Activated T-helper 1 cell treated with anti-CD3 and anti-CD28 coated beads, Interleukin-12 subunit alpha, Interleukin-12 subunit beta, Interleukin-2, Interleukin-4 antibody, amounts not matched to agents 30 ng/mL and 10 ng/mL and 1 ng/mL, durations not matched to agents 14 hours and 24 hours and 36 hours (primary cell): ENCODE results near the gene KLF16. TPM values are rescaled to one million over a fixed set of nuclear protein-coding genes. Genes with fewer than 3 reads are reported as not detected.

Experiments
- DNase-seq: peaks from one replicate; pipeline ENCODE4 v3.0.0; 2021; ENCODE audit warnings: low spot score
- H3K27ac Mint-ChIP-seq: one replicate; pipeline ENCODE4 v1.8.0; 2021; ENCODE audit warnings: mild to moderate bottlenecking, mixed read lengths
- H3K27me3 Mint-ChIP-seq: one replicate; pipeline ENCODE4 v1.8.0; 2022; ENCODE audit warnings: mild to moderate bottlenecking, moderate library complexity, mixed read lengths; ENCODE audit not compliant: insufficient read depth
- H3K36me3 Mint-ChIP-seq: one replicate; pipeline ENCODE4 v1.8.0; 2021; ENCODE audit warnings: low read depth, mixed read lengths
- H3K4me1 Mint-ChIP-seq: one replicate; pipeline ENCODE4 v1.8.0; 2021; ENCODE audit warnings: low read depth, mixed read lengths
- H3K4me3 Mint-ChIP-seq: one replicate; pipeline ENCODE4 v1.8.0; 2021; ENCODE audit warnings: mild to moderate bottlenecking, moderate library complexity, mixed read lengths
- H3K9me3 Mint-ChIP-seq: one replicate; pipeline ENCODE4 v1.8.0; 2021; ENCODE audit warnings: mixed read lengths
- intact Hi-C: fragments of 100-400 bp; cut with micrococcal nuclease; formaldehyde crosslinking; loops from one replicate; pipeline ENCODE4 v1.15.1; 2024
- total RNA-seq: library from RNA; stranded (reverse); gene quantifications from 2 replicates; pipeline ENCODE4 v1.2.3, GENCODE V29; 2022

The KLF16 gene
- 34.5 and 39.1 TPM in 2 replicates for total RNA-seq

DNA sequence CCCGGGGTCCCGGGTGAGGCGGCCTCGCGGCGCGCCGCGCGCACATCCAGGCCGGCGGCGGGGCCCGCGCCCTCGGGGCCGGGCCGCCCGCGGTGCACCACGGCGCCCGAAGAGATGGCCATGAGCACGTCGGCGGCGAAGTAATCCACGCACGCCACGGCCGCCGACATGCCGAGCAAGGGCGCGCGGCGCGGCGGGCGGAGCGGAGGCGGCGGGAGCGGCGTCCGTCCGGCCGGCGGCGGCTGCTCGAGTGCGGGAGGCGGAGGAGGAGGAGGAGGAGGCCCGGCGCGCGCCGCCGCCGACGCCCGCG is at the start of gene KLF16:
Gene KLF16, minus strand, starts transcription at position 252 of the 310 bp plus-strand sequence. Its CDS starts 82 bp downstream, at position 170.
- peaks cover 2% of the 10 kb centered on the region for H3K27me3 Mint-ChIP-seq
- peak within 1 kb of the TSS; percentile 95 for H3K27ac Mint-ChIP-seq
- intact Hi-C loops = loop anchor here (1.0 to 5.0 kb wide), 5 partner anchors 8 to 614 kb away; partner anchors contain the start of genes AP3D1, DAZAP1, PCSK4 and REEP6
- no peaks in the 10 kb centered on the region for H3K9me3 Mint-ChIP-seq
- peaks cover 2% of the 10 kb centered on the region for H3K36me3 Mint-ChIP-seq
- H3K4me1 Mint-ChIP-seq = peaks cover 22% of the 10 kb centered on the region
- no peak for DNase-seq
- H3K4me3 Mint-ChIP-seq = peak within 1 kb of the TSS; percentile 95

DNA sequence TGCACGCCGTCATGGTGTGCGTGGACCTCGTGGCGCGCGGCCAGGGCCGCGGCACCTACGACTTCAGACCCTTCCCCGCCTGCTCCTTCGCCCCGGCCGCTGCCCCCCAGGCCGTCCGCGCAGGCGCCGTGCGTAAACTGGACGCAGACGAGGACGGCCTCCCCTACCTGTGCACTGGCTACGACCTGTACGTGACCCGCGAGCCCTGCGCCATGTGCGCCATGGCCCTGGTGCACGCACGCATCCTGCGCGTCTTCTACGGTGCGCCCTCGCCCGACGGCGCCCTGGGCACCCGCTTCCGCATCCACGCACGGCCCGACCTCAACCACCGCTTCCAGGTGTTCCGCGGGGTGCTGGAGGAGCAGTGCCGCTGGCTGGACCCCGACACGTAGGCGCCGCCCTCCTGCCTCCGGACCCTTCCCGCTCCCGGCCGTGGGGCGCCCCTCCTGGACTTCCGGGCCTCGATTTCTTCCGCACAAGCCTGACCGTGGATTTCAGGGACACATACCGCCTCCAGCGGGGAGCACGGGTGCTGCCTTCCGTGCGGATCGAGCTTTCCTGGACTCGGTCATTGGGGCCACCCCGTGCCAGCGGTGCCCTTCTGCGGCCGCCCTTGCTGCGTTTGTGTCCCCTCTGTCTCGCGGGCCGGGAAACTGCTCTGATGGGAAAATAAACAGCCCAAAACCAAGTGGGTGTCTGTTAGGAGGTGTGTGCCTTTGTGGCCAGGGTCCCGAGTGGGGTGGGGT is 49.6 kb upstream of the KLF16 start:
- H3K27me3 Mint-ChIP-seq = no peaks in the 10 kb centered on the region
- H3K4me1 Mint-ChIP-seq = peaks cover 5% of the 10 kb centered on the region
- H3K27ac Mint-ChIP-seq = no peak overlapping the region
- intact Hi-C loops = no loop called here
- no peak overlapping the region for H3K4me3 Mint-ChIP-seq
- no peak for DNase-seq
- H3K36me3 Mint-ChIP-seq = peaks cover 3% of the 10 kb centered on the region
- H3K9me3 Mint-ChIP-seq = no peaks in the 10 kb centered on the region

DNA sequence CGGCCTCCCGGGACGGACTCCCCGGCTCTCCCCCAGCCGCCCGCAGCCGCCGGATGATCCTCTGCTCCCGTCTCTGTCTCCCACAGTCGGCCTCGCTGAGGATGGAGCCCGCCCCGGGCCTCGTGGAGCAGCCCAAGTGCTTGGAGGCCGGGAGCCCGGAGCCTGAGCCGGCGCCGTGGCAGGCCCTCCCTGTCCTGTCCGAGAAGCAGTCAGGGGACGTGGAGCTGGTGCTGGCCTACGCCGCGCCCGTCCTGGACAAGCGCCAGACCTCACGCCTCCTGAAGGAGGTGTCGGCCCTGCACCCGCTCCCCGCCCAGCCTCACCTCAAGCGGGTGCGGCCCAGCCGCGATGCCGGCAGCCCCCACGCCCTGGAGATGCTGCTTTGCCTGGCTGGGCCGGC is 48.6 kb upstream of the KLF16 start:
- H3K27ac Mint-ChIP-seq = no peak overlapping the region
- H3K9me3 Mint-ChIP-seq = no peaks in the 10 kb centered on the region
- no peak overlapping the region for H3K4me3 Mint-ChIP-seq
- DNase-seq = no peak
- H3K27me3 Mint-ChIP-seq = no peaks in the 10 kb centered on the region
- H3K36me3 Mint-ChIP-seq = peaks cover 3% of the 10 kb centered on the region
- intact Hi-C loops = no loop called here
- H3K4me1 Mint-ChIP-seq = peaks cover 5% of the 10 kb centered on the region

DNA sequence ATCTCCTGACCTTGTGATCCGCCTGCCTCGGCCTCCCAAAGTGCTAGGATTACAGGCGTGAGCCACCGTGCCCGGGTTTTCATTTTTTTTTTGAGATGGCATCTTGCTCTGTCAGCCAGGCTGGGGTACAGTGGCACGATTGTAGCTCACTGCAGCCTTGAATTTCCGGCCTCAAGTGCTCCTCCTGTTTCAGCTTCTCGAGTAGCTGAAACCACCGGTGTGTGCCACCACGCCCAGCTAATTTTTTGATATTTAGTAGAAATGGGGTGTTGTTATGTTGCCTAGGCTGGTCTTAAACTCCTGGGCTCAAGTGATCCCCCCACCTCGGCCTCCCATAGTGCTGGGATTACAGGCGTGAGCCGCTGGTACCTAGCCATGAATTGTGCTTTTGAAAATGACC is 47.7 kb upstream of the KLF16 start:
- intact Hi-C loops = no loop called here
- Mint-ChIP-seq H3K36me3 (peaks cover 3% of the 10 kb centered on the region), H3K27me3 (no peaks in the 10 kb centered on the region), H3K27ac (no peak overlapping the region), H3K4me1 (peaks cover 6% of the 10 kb centered on the region), H3K4me3 (no peak overlapping the region), H3K9me3 (no peaks in the 10 kb centered on the region)
- no peak for DNase-seq

DNA sequence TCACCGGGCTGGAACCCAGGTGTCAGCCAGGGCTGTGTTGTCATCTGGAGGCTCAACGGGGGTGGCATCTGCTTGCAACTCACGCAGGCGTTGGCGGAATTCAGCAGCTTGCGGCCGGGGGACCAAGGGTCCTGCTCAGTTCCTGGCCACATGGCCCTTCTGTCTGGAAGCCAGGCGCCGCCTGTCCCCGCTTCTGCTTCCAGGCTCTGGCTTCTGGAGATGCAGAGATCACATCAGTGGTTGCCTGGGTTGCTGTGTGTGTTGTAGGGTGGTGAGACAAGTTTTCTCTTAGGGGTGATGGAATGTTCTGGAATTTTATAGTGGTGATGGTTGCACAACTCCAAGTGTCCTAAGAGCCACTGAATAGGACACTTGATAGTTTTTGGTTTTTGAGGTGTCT is 46.8 kb upstream of the KLF16 start:
- H3K27me3 Mint-ChIP-seq = no peaks in the 10 kb centered on the region
- peaks cover 3% of the 10 kb centered on the region for H3K36me3 Mint-ChIP-seq
- no peak for DNase-seq
- intact Hi-C loops = no loop called here
- H3K9me3 Mint-ChIP-seq = no peaks in the 10 kb centered on the region
- H3K27ac Mint-ChIP-seq = peak overlapping the region; percentile 53
- H3K4me3 Mint-ChIP-seq = no peak overlapping the region
- H3K4me1 Mint-ChIP-seq = peaks cover 11% of the 10 kb centered on the region

DNA sequence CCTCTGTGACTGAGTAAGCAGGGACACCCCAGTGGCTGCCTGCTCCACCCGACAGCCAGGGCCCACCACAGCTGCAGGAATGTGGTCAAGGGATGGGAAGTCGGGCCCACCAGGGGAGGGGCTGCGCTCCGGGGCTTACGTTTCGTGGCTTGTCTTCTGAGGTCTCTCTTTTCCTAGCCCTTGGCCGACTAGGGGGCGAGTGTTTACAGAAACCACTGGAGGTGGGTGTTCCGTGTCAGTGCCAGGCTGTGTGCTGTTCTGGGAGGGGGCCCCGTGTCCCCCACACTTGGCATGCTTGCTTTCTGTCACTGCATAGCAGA is 46.3 kb upstream of the KLF16 start:
- Mint-ChIP-seq H3K36me3 (peaks cover 3% of the 10 kb centered on the region), H3K27me3 (no peaks in the 10 kb centered on the region), H3K27ac (no peak overlapping the region), H3K4me3 (no peak overlapping the region), H3K4me1 (peaks cover 11% of the 10 kb centered on the region), H3K9me3 (no peaks in the 10 kb centered on the region)
- intact Hi-C loops = no loop called here
- DNase-seq = no peak

DNA sequence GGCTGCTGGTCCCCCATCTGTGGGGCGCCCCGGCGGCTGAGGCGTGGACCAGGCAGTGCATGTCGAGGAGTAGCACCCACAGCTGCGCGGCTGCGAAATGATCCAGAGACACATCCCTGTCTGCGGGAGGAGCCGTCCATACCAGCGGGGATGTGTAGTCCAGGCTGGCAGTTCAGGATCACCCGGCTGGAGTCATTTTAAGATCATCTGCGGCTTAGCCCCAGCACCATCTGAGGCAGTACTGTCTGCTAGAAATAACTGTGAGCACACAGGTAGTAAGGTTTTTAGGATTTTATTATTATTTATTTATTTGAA is 44.9 kb upstream of the KLF16 start:
- intact Hi-C loops = no loop called here
- no peaks in the 10 kb centered on the region for H3K9me3 Mint-ChIP-seq
- DNase-seq = no peak
- no peaks in the 10 kb centered on the region for H3K27me3 Mint-ChIP-seq
- H3K36me3 Mint-ChIP-seq = peaks cover 3% of the 10 kb centered on the region
- no peak overlapping the region for H3K4me3 Mint-ChIP-seq
- no peak overlapping the region for H3K27ac Mint-ChIP-seq
- H3K4me1 Mint-ChIP-seq = peaks cover 23% of the 10 kb centered on the region

DNA sequence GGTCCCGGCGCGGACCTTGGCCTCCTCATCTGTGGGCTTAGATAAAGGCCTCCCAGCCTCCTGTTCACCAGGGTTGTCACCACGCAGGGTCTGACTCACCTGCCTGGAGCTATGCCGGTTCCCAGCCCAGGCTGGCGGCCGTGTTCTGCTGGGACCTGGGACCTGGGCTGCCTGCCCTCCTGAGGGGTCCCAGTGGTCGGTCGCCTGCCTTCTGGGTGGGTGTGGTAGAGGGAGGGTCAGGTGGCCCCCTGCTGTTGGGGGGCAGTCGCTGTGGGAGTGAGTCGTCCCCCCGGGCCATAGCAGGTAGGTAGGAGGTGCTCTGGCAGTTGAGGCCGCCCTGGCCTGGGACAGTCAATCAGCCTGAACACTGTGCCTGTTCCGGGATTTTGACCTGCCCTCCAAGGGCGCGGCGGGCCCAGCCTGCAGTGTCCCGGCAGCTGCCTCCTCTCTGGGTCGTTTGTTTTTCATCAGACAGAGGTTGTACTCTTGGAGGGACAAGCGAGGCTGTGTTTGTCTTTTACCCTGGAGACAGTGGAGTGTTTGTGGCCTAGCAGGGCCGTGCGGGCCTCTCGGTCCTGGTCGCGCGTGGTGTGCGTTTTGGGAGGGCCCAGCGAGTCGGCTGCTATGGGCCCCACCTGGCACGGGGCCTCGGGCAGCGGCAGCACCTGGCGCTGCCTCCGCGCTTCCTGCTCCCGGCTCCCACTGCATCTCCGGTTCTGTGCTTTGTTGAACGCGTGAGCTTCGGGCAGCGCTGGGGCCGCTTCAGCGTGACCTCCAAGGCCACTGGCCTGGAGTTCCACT is 44.4 kb upstream of the KLF16 start:
- no peak for DNase-seq
- Mint-ChIP-seq H3K36me3 (peaks cover 3% of the 10 kb centered on the region), H3K4me1 (peaks cover 29% of the 10 kb centered on the region), H3K9me3 (no peaks in the 10 kb centered on the region), H3K27me3 (no peaks in the 10 kb centered on the region), H3K27ac (no peak overlapping the region), H3K4me3 (no peak overlapping the region)
- intact Hi-C loops = no loop called here

DNA sequence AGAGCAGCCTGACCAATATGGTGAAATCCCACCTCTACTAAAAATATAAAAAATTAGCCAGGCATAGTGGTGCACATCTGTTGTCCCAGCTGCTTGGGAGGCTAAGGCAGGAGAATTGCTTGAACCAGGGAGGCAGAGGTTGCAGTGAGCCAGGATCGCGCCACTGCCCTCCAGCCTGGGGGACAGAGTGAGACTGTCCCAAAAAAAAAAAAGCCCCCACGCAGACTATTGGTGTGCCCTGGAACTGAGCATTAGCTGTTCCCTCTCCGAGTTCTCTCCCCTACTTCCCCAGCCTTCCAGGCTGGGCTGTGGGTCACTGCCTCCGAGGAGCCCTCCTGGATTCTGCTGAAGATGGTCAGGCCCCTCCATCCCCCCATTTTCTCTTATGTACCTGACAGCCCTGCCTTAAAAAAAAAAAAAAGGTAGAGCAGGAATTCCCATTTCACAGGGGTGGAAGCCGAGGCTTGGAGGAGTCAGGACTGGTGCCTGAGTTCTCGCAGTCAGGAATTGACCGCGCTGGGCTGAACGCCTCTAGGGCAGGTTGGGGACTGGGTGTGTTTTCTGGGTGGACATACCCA is 43.7 kb upstream of the KLF16 start:
- Mint-ChIP-seq H3K36me3 (peaks cover 3% of the 10 kb centered on the region), H3K9me3 (no peaks in the 10 kb centered on the region), H3K4me3 (peak overlapping the region; percentile 64), H3K27ac (no peak overlapping the region), H3K27me3 (no peaks in the 10 kb centered on the region), H3K4me1 (peaks cover 29% of the 10 kb centered on the region)
- no peak for DNase-seq
- intact Hi-C loops = no loop called here

DNA sequence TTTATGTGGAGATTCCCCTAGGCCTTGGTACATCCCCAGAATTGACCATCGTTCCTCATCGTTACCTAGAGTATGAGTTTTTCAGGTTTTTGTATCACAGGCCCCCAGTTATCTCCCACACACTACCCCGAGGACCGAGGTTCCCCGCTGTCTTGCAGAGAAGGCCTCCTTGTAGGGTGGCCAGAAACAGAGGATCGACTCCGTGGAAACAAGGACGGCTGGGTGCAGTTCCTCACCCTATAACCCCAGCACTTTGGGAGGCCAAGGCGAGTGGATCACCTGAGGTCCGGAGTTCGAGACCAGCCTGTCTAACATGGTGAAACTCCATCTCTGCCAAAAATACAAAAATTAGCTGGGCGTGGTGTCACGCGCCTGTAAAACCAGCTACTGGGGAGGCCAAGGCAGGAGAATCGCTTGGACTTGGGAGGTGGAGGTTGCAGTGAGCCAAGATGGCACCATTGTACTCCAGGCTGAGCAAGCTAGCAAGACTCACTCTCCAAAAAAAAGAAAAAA is 42.5 kb upstream of the KLF16 start:
- no peak for DNase-seq
- Mint-ChIP-seq H3K4me1 (peaks cover 29% of the 10 kb centered on the region), H3K27me3 (no peaks in the 10 kb centered on the region), H3K36me3 (peaks cover 3% of the 10 kb centered on the region), H3K9me3 (no peaks in the 10 kb centered on the region), H3K27ac (peak overlapping the region; percentile 80), H3K4me3 (peak overlapping the region; percentile 90)
- intact Hi-C loops = loop anchor here (1.0 to 2.0 kb wide), 7 partner anchors 9 to 245 kb away; partner anchors contain the start of genes ABHD17A, AP3D1 and REXO1

DNA sequence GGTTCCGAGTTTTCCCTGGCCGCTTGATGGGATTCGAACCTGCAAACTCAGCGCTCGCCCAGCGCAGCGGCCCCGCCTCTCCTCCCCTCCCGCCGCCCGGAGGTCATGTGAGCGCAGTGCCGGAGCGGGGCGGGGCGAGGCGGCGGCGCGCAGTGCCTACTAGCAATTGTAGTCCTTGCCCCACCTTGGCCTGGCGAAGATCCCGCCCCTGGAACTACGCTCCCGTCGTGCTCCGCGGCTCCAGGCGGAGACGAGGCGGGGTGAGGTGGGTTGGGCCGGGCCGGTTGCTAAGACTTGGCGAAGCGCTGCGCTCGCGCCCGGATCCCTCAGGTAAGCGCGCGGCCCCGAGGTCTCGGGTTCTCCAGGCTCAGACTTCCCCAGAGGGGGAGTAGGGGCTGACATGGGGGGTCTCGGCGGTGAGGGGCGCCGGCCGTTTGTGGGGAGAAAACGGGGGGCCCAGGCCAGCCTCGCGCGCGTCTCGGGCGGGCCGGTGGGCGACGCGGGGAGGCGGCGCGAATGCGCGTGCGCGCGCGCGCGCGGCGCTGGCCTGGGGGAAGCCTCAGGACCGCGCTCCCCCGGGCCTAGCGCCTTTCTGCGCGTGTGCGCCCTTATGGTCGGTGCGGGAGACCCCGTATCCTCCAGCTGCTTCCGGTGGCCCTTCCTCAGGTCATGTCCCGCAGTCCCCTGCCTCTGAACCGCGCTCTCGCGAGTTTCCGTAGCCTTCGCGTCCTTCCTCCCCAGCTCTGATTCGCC is 41.9 kb upstream of the KLF16 start, which contains the start of the genes ADAT3 and SCAMP4:
Gene ADAT3, plus strand, starts transcription at position 290 of the 753 bp plus-strand sequence. CDS start 6,649 bp downstream, outside the sequence.
Gene SCAMP4, plus strand, starts transcription at position 290 of the 753 bp plus-strand sequence. CDS start 9,621 bp downstream, outside the sequence.
- peaks cover 3% of the 10 kb centered on the region for H3K36me3 Mint-ChIP-seq
- peak within 1 kb of the TSS; percentile 90 for H3K4me3 Mint-ChIP-seq
- peak within 1 kb of the TSS; percentile 83 for H3K27ac Mint-ChIP-seq
- DNase-seq = peak; percentile 99
- H3K27me3 Mint-ChIP-seq = no peaks in the 10 kb centered on the region
- intact Hi-C loops = loop anchor here (1.0 to 2.0 kb wide), 7 partner anchors 8 to 246 kb away; partner anchors contain the start of genes ABHD17A, AP3D1 and REXO1
- peaks cover 27% of the 10 kb centered on the region for H3K4me1 Mint-ChIP-seq
- H3K9me3 Mint-ChIP-seq = no peaks in the 10 kb centered on the region

DNA sequence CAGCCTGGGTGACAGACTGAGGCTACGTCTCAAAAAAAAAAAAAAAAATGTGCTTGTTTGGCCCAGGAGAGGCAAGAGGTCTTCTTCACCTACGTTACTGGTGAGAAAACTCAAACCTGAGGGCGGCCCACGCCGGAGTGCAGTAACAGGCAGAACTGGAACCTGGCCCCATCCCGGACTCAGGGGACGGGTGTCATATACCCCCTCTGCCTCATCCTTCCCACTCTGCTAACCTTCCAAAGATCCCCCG is 41.4 kb upstream of the KLF16 start:
- peak overlapping the region; percentile 83 for H3K4me3 Mint-ChIP-seq
- H3K9me3 Mint-ChIP-seq = no peaks in the 10 kb centered on the region
- peak overlapping the region; percentile 80 for H3K27ac Mint-ChIP-seq
- peaks cover 24% of the 10 kb centered on the region for H3K4me1 Mint-ChIP-seq
- peaks cover 2% of the 10 kb centered on the region for H3K36me3 Mint-ChIP-seq
- DNase-seq = no peak
- intact Hi-C loops = loop anchor here (1.0 to 2.0 kb wide), 7 partner anchors 7 to 247 kb away; partner anchors contain the start of genes ABHD17A, AP3D1 and REXO1
- no peaks in the 10 kb centered on the region for H3K27me3 Mint-ChIP-seq
